PC-3 (cell line): ENCODE data around the gene ZNF592. TPM values are rescaled to one million over a fixed set of nuclear protein-coding genes. Genes with fewer than 3 reads are reported as not detected.

Source experiments
- ATAC-seq: fragments of 200-7000 bp; cut with Tn5 transposase; 2 replicates; pipeline ENCODE4 v1.9.1; 2020; ENCODE audit warnings: mild to moderate bottlenecking, moderate library complexity
- BruUV-seq: library from RNA; stranded (reverse); fragments of 400-500 nt; replicated peaks from 2 replicates; lab custom pipeline; 2021; lab: Mats Ljungman, UMichigan
- CTCF ChIA-PET: fragments of 300-600 bp; sonication (Branson Sonifier 250); formaldehyde crosslinking; loops from one replicate; lab custom pipeline; 2022; ENCODE audit warnings: antibody characterized with exemption; lab: Charles Lee
- POLR2A ChIA-PET: fragments of 300-600 bp; sonication (Branson Sonifier 250); formaldehyde crosslinking; loops from one replicate; lab custom pipeline; 2022; ENCODE audit warnings: antibody characterized with exemption; ENCODE audit not compliant: unreplicated experiment; lab: Charles Lee
- DNase-seq: peaks from one replicate; pipeline ENCODE4 v3.0.0-alpha.2; 2015
- H2AFZ ChIP-seq: fragments of 300-600 bp; sonication (generic); 2 replicates; pipeline ENCODE4 v1.6.0; 2016; ENCODE audit warnings: antibody characterized with exemption, low read length
- H3F3A ChIP-seq: fragments of 300-600 bp; sonication (generic); one replicate; pipeline ENCODE4 v1.6.0; 2017; ENCODE audit warnings: antibody characterized with exemption, low read length, control low read depth, mild to moderate bottlenecking; ENCODE audit not compliant: unreplicated experiment
- H3K27ac ChIP-seq: fragments of 300-600 bp; sonication (generic); 2 replicates; pipeline ENCODE4 v1.5.1; 2016; ENCODE audit warnings: mild to moderate bottlenecking, low read length
- H3K27me3 ChIP-seq: fragments of 300-600 bp; sonication (generic); 2 replicates; pipeline ENCODE4 v1.6.1; 2016; ENCODE audit warnings: low read length, mixed read lengths
- H3K36me3 ChIP-seq: fragments of 300-600 bp; sonication (generic); 2 replicates; pipeline ENCODE4 v1.6.1; 2016; ENCODE audit warnings: low read depth, mixed run types, low read length, mixed read lengths
- H3K4me1 ChIP-seq: fragments of 300-600 bp; sonication (generic); 2 replicates; pipeline ENCODE4 v1.5.1; 2016; ENCODE audit warnings: low read length; ENCODE audit not compliant: insufficient read depth
- H3K4me2 ChIP-seq: fragments of 300-600 bp; sonication (generic); 2 replicates; pipeline ENCODE4 v1.6.0; 2016; ENCODE audit warnings: low read length
- H3K4me3 ChIP-seq: fragments of 300-600 bp; sonication (generic); 2 replicates; pipeline ENCODE4 v1.5.1; 2016; ENCODE audit warnings: mild to moderate bottlenecking, low read length, mixed read lengths
- H3K79me2 ChIP-seq: fragments of 300-600 bp; sonication (generic); 2 replicates; pipeline ENCODE4 v1.6.1; 2017; ENCODE audit warnings: low read length, mixed read lengths
- H3K9ac ChIP-seq: fragments of 300-600 bp; sonication (generic); 2 replicates; pipeline ENCODE4 v1.6.0; 2016; ENCODE audit warnings: mild to moderate bottlenecking, low read length
- H3K9me2 ChIP-seq: fragments of 300-600 bp; sonication (generic); replicated peaks from 2 replicates; pipeline ENCODE4 v1.6.1; 2016; ENCODE audit warnings: mixed run types, low read length, mixed read lengths
- H3K9me3 ChIP-seq: fragments of 300-600 bp; sonication (generic); 2 replicates; pipeline ENCODE4 v1.6.1; 2016; ENCODE audit warnings: low read length, mixed read lengths
- H4K20me1 ChIP-seq: fragments of 300-600 bp; sonication (generic); 2 replicates; pipeline ENCODE4 v1.6.1; 2016; ENCODE audit warnings: low read length, mixed read lengths
- EZH2 ChIP-seq: fragments of 300-600 bp; sonication (generic); IDR thresholded peaks from one replicate; pipeline ENCODE4 v1.6.1; 2017; ENCODE audit warnings: antibody characterized with exemption, mild to moderate bottlenecking, low read length; ENCODE audit not compliant: unreplicated experiment
- EZH2phosphoT487 ChIP-seq: fragments of 300-600 bp; sonication (generic); IDR thresholded peaks from 2 replicates; pipeline ENCODE4 v1.6.1; 2018; ENCODE audit warnings: mild to moderate bottlenecking, antibody characterized with exemption, low read length, borderline replicate concordance
- intact Hi-C: fragments of 100-400 bp; cut with micrococcal nuclease; formaldehyde crosslinking; loops from 2 replicates; pipeline ENCODE4 v1.9.0; 2023
- total RNA-seq: library from RNA; depleted of rRNA; stranded (reverse); fragments of >200 nt; gene quantifications from 2 replicates; pipeline ENCODE4 v1.2.3, GENCODE V29; 2014
- TF ChIP-seq, protein P1 (sequence below): fragments of 300-600 bp; sonication (generic); conservative IDR thresholded peaks from 2 replicates; pipeline ENCODE4 v1.5.1; 2017; ENCODE audit warnings: antibody characterized with exemption, low read depth, mild to moderate bottlenecking, low read length

The ZNF592 gene
- total RNA-seq, 1 experiment from 2014 or later: 12.3 TPM

DNA sequence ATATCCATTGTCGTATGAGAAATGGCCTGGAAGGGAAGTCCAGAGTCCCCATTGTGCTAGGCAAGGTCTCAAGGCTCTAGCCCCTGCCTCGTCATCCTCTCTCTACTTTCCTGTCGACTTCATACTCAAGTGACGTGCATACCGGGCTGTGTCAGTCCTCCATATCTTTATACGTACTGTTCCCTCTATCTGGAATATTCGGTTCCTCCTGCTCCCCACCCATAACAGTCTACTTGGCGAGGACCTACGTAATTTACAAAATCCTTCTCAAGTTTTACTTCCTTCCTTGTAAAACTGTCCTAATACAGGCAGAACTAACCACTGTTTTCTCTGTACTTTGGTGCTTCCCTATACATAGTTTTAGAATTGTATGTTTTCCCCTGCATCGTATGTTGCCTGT is 66.5 kb downstream of the ZNF592 start:
- H3K4me1 ChIP-seq: peaks cover 7% of the 10 kb centered on the region
- H3K9me3 ChIP-seq: no peaks in the 10 kb centered on the region
- intact Hi-C loops: no loop called here
- BruUV-seq: no TSS peak
- ATAC-seq (no peak), DNase-seq (no peak)
- H3K4me2 ChIP-seq: no peak overlapping the region
- no peaks in the 10 kb centered on the region for H3K9me2 ChIP-seq
- ChIA-PET POLR2A (no interaction called here), CTCF (no interaction called here)
- no peak overlapping the region for H3K27ac ChIP-seq
- H4K20me1 ChIP-seq: no peaks in the 10 kb centered on the region
- H3F3A ChIP-seq: no peaks in the 10 kb centered on the region
- H3K4me3 ChIP-seq: no peak overlapping the region
- TF ChIP-seq EZH2: no peak
- H3K36me3 ChIP-seq: no peaks in the 10 kb centered on the region
- H2AFZ ChIP-seq: no peak overlapping the region
- no peak overlapping the region for H3K9ac ChIP-seq
- no peaks in the 10 kb centered on the region for H3K27me3 ChIP-seq
- no peaks in the 10 kb centered on the region for H3K79me2 ChIP-seq

DNA sequence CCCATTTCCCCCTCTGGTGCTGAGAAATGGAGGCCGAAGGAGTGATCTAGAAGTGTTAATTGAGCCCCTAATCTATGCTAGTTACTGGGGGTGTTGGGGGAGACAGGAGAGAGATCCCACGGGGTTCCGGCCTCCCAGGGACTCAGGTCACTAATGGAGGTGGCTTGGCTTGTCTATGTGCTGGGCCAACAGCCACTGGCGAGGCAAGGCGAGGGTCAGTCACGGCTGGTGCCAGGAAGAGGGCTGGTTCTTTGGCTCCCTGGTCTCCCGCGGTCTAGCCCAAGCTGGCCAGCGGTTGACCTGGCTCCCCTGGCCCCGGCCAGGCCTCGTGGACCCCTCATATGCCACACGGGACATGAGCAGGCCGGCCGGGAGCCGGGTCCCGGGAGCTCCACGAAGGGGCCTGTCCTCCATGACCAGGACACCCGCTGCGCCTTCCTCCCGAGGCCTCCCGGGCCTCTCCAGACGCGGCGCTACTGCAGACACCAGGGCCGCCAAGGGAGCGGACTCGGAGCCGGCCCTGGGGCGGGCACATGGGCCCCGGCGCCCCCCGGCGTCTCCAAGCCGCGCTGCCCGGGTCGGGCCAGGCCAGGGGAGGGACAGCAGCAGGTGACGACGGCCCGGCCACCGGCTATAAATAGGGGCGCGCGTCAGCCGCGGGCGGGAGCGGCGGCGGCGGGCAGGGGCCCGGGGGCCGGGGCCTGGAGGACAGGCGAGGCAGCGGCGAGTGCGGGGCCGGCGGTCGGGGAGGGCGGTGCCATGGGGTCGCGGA is 68.5 kb downstream of the ZNF592 start, which contains the start of gene ALPK3:
Gene ALPK3, plus strand, starts transcription at position 663 of the 772 bp plus-strand sequence. Its CDS starts 97 bp downstream, at position 760.
- no peaks in the 10 kb centered on the region for H4K20me1 ChIP-seq
- ChIA-PET CTCF (no interaction called here), POLR2A (no interaction called here)
- H3K27ac ChIP-seq: no peak within 1 kb of the TSS
- H3K4me1 ChIP-seq: peaks cover 7% of the 10 kb centered on the region
- no peak for ATAC-seq
- intact Hi-C loops: no loop called here
- no peak for TF ChIP-seq EZH2phosphoT487
- TF ChIP-seq, protein P1, sequence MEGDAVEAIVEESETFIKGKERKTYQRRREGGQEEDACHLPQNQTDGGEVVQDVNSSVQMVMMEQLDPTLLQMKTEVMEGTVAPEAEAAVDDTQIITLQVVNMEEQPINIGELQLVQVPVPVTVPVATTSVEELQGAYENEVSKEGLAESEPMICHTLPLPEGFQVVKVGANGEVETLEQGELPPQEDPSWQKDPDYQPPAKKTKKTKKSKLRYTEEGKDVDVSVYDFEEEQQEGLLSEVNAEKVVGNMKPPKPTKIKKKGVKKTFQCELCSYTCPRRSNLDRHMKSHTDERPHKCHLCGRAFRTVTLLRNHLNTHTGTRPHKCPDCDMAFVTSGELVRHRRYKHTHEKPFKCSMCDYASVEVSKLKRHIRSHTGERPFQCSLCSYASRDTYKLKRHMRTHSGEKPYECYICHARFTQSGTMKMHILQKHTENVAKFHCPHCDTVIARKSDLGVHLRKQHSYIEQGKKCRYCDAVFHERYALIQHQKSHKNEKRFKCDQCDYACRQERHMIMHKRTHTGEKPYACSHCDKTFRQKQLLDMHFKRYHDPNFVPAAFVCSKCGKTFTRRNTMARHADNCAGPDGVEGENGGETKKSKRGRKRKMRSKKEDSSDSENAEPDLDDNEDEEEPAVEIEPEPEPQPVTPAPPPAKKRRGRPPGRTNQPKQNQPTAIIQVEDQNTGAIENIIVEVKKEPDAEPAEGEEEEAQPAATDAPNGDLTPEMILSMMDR: no peak
- no peak for TF ChIP-seq EZH2
- H3K4me2 ChIP-seq: no peak within 1 kb of the TSS
- no peaks in the 10 kb centered on the region for H3K9me2 ChIP-seq
- BruUV-seq: no TSS peak
- no peaks in the 10 kb centered on the region for H3K36me3 ChIP-seq
- no peaks in the 10 kb centered on the region for H3K9me3 ChIP-seq
- H2AFZ ChIP-seq: no peak within 1 kb of the TSS
- H3K79me2 ChIP-seq: no peaks in the 10 kb centered on the region
- no peak within 1 kb of the TSS for H3K4me3 ChIP-seq
- no peaks in the 10 kb centered on the region for H3F3A ChIP-seq
- no peaks in the 10 kb centered on the region for H3K27me3 ChIP-seq
- no peak within 1 kb of the TSS for H3K9ac ChIP-seq
- no peak for DNase-seq

DNA sequence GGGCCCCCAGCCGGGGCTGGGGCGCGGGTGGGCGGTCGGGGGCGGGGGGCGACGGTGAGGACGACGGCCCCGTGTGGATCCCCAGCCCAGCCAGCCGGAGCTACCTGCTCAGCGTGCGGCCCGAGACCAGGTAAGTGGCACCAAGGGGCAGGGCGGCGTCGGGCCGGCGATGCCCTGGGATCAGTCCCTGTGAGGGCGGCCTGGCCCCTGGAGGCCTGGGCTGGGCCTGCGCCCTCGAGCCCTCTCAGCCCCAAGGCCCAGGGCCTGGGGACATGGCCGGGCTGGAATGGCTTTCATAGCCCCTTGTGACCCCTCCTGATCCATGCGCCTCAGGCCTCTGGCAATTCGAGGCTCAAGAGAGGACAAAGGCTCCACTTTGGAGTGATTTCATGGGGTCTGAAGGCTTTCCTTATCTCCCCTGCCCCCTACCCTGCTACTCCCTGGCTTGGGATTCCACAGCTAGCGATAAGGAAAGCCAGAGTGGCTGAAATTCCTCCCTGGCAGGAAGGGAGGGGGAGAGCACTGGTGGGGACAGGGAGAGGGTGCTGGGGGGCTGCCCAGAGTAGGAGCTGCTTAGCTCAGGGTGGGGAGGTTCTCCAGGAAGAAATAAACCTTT is 69.2 kb downstream of the ZNF592 start:
- Histone ChIP-seq H3K27ac (no peak overlapping the region), H2AFZ (no peak overlapping the region), H3F3A (no peaks in the 10 kb centered on the region), H3K79me2 (no peaks in the 10 kb centered on the region), H3K4me3 (no peak overlapping the region), H3K27me3 (no peaks in the 10 kb centered on the region), H3K4me2 (no peak overlapping the region), H3K9me2 (no peaks in the 10 kb centered on the region), H3K36me3 (no peaks in the 10 kb centered on the region), H3K4me1 (peaks cover 7% of the 10 kb centered on the region), H3K9me3 (no peaks in the 10 kb centered on the region), H4K20me1 (no peaks in the 10 kb centered on the region), H3K9ac (no peak overlapping the region)
- intact Hi-C loops: no loop called here
- no peak for ATAC-seq
- POLR2A ChIA-PET: no interaction called here
- CTCF ChIA-PET: no interaction called here
- BruUV-seq: no TSS peak
- TF ChIP-seq EZH2phosphoT487: no peak
- TF ChIP-seq, protein P1: no peak
- no peak for DNase-seq
